SK-N-SH (cell line): ENCODE results near the gene HSPD1. TPM values are rescaled to one million over a fixed set of nuclear protein-coding genes. Genes with fewer than 3 reads are reported as not detected.

Source experiments
- CTCF ChIA-PET: fragments of 300-600, 350-600 bp; formaldehyde crosslinking; extraction: SDS; loops from one replicate; lab custom pipeline; 2021; lab: Yijun Ruan, JAX
- POLR2A ChIA-PET: fragments of 350-600 bp; sonication (Branson Sonifier 250); formaldehyde crosslinking; extraction: SDS; loops from one replicate; lab custom pipeline; 2020; ENCODE audit warnings: antibody characterized with exemption, inconsistent platforms; lab: Yijun Ruan, JAX
- DNase-seq: peaks from one replicate; pipeline ENCODE4 v3.0.0; 2012
- H2AFZ ChIP-seq: fragments of 200-600 bp; sonication (generic); 2 replicates; pipeline ENCODE4 v1.8.1; 2016; ENCODE audit warnings: antibody characterized with exemption, mild to moderate bottlenecking, low read depth
- H3F3A ChIP-seq: fragments of 200-600 bp; sonication (generic); replicated peaks from 2 replicates; pipeline ENCODE3; 2016; ENCODE audit warnings: antibody characterized with exemption, mild to moderate bottlenecking; ENCODE audit not compliant: insufficient read depth
- H3K27ac ChIP-seq, 2 experiments: fragments of 200-500 bp in 1 of 2; fragments of 200-600 bp in 1 of 2; sonication (Bioruptor generic) in 1 of 2; sonication (generic), shearing (Covaris generic) in 1 of 2; 2 replicates each; pipeline versions ENCODE4 v1.5.1 to v1.6.1; 2014 to 2016; ENCODE audit warnings: low read depth in 2 of 2, inconsistent platforms in 1 of 2, low read length in 1 of 2, mild to moderate bottlenecking in 1 of 2, mixed read lengths in 1 of 2
- H3K27me3 ChIP-seq: fragments of 200-600 bp; sonication (generic), shearing (Covaris generic); 2 replicates; pipeline ENCODE4 v1.6.1; 2016; ENCODE audit warnings: mixed run types; ENCODE audit not compliant: insufficient read depth
- H3K36me3 ChIP-seq, 2 experiments: fragments of 200-500 bp in 1 of 2; fragments of 200-600 bp in 1 of 2; sonication (Bioruptor generic) in 1 of 2; sonication (generic) in 1 of 2; replicated peaks in 1 of 2; 2 replicates each; pipeline versions ENCODE3 to v1.5.1; 2014 to 2016; ENCODE audit warnings: low read length in 1 of 2, mild to moderate bottlenecking in 1 of 2; ENCODE audit not compliant: insufficient read depth in 2 of 2, control insufficient read depth in 1 of 2
- H3K4me1 ChIP-seq, 2 experiments: fragments of 200-500 bp in 1 of 2; fragments of 200-600 bp in 1 of 2; sonication (Bioruptor generic) in 1 of 2; sonication (generic), shearing (Covaris generic) in 1 of 2; 2 replicates each; pipeline versions ENCODE4 v1.5.1 to v1.6.1; 2014 to 2016; ENCODE audit warnings: low read depth in 1 of 2, low read length in 1 of 2, mixed run types in 1 of 2; ENCODE audit not compliant: insufficient read depth in 2 of 2, control insufficient read depth in 1 of 2
- H3K4me2 ChIP-seq: fragments of 200-600 bp; sonication (generic), shearing (Covaris generic); 2 replicates; pipeline ENCODE4 v1.6.1; 2017; ENCODE audit warnings: mixed run types
- H3K4me3 ChIP-seq, 2 experiments: fragments of 200-500 bp in 1 of 2; fragments of 200-600 bp in 1 of 2; sonication (Bioruptor generic) in 1 of 2; sonication (generic), shearing (Covaris generic) in 1 of 2; 2 replicates each; pipeline versions ENCODE4 v1.5.1 to v1.8.1; 2014 to 2016; ENCODE audit warnings: low read depth in 2 of 2, inconsistent platforms in 1 of 2, low read length in 1 of 2, mild to moderate bottlenecking in 1 of 2, mixed read lengths in 1 of 2, moderate library complexity in 1 of 2
- H3K79me2 ChIP-seq: fragments of 200-600 bp; sonication (generic); 2 replicates; pipeline ENCODE4 v1.8.1; 2017; ENCODE audit warnings: mild to moderate bottlenecking; ENCODE audit not compliant: insufficient read depth
- H3K9ac ChIP-seq: fragments of 200-600 bp; sonication (generic); 2 replicates; pipeline ENCODE4 v1.6.1; 2017; ENCODE audit warnings: mixed run types
- H3K9me2 ChIP-seq: fragments of 200-600 bp; sonication (generic); 2 replicates; pipeline ENCODE4 v1.6.1; 2017; ENCODE audit warnings: mixed run types
- H3K9me3 ChIP-seq: fragments of 200-600 bp; sonication (generic); 2 replicates; pipeline ENCODE4 v1.6.1; 2017; ENCODE audit warnings: mixed run types, mild to moderate bottlenecking, moderate library complexity
- H4K20me1 ChIP-seq: fragments of 200-600 bp; sonication (generic); 2 replicates; pipeline ENCODE4 v1.6.1; 2017; ENCODE audit warnings: mild to moderate bottlenecking, mixed run types; ENCODE audit not compliant: insufficient read depth
- GATA2 ChIP-seq: sonication (generic); formaldehyde crosslinking; IDR thresholded peaks from 2 replicates; pipeline ENCODE4 v1.5.0; 2020; ENCODE audit warnings: mild to moderate bottlenecking, missing genetic modification reagents
- JUND ChIP-seq: IDR thresholded peaks from 2 replicates; pipeline ENCODE4 v1.4.0; 2012
- MXI1 ChIP-seq: IDR thresholded peaks from 2 replicates; pipeline ENCODE4 v1.6.1; 2012; ENCODE audit warnings: mild to moderate bottlenecking, low read depth, low read length, improper control_type of control experiment
- NRF1 ChIP-seq: IDR thresholded peaks from 2 replicates; pipeline ENCODE4 v1.6.1; 2012; ENCODE audit warnings: low read depth, mild to moderate bottlenecking, low read length
- POLR2AphosphoS5 ChIP-seq: IDR thresholded peaks from 2 replicates; pipeline ENCODE4 v1.6.1; 2012; ENCODE audit warnings: low read depth, low read length
- RCOR1 ChIP-seq: fragments of 150-350 bp; IDR thresholded peaks from 2 replicates; pipeline ENCODE4 v1.6.1; 2017; ENCODE audit warnings: antibody characterized with exemption, low read length
- SIN3A ChIP-seq: IDR thresholded peaks from 2 replicates; pipeline ENCODE4 v1.6.1; 2012; ENCODE audit warnings: low read depth, mild to moderate bottlenecking, low read length, moderate library complexity, borderline replicate concordance
- SMC3 ChIP-seq: IDR thresholded peaks from 2 replicates; pipeline ENCODE4 v1.6.1; 2012; ENCODE audit warnings: low read depth, low read length, improper control_type of control experiment
- TCF12 ChIP-seq: IDR thresholded peaks from 2 replicates; pipeline ENCODE4 v1.4.0; 2012
- TEAD4 ChIP-seq: IDR thresholded peaks from 2 replicates; pipeline ENCODE4 v1.4.0; 2012; ENCODE audit warnings: mild to moderate bottlenecking, borderline replicate concordance; ENCODE audit not compliant: insufficient read depth
- WGBS: methylation state at CpG from one replicate; pipeline ENCODE4 v1.1.6; 2017; ENCODE audit warnings: low lambda C conversion rate; 5-methylcytosine and 5-hydroxymethylcytosine counted together
- polyA plus RNA-seq, 3 experiments: library from polyadenylated mRNA; depleted of rRNA; stranded (reverse); fragments of >200 nt; gene quantifications; 2 replicates each; pipeline ENCODE4 v1.2.3, GENCODE V29; 2012
- TF ChIP-seq, protein P1 (sequence below): IDR thresholded peaks from 2 replicates; pipeline ENCODE4 v1.6.1; 2012; ENCODE audit warnings: mild to moderate bottlenecking, low read depth, low read length, moderate library complexity
- TF ChIP-seq, protein P2 (sequence below): IDR thresholded peaks from 2 replicates; pipeline ENCODE4 v1.4.0; 2012; ENCODE audit warnings: low read depth, borderline replicate concordance
- TF ChIP-seq, protein P3 (sequence below): fragments of 200-600 bp; sonication (generic); IDR thresholded peaks from 2 replicates; pipeline ENCODE4 v1.6.1; 2017; ENCODE audit warnings: antibody characterized with exemption, mild to moderate bottlenecking, moderate library complexity

The HSPD1 gene
- polyA plus RNA-seq, 1 of the 3 experiments (the other 2 are of a cell fraction): 212 TPM

DNA sequence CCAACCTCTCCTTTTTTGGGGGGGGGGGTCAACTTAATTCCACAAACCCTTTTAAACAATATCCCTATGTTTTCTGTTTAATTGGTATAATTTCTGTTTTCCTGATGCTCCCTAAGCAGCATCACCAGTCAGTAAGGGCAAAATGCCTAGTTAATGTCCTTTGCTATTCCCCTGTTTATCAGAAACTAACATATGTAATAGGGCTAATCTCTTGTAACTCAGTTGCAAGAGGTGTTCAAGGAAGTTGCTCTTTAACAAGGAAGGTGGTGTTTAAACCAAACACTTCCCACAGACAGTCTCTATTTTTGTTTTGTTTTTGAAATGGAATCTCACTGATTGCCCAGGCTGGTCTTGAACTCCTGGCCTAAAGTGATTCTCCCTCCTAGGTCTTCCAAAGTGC is 52.8 kb downstream of the HSPD1 start (continued):
- no peak for TF ChIP-seq SMC3
- no peak for TF ChIP-seq TCF12
- TF ChIP-seq GATA2 (CRISPR knock-in tag): no peak
- no peak for TF ChIP-seq TEAD4

DNA sequence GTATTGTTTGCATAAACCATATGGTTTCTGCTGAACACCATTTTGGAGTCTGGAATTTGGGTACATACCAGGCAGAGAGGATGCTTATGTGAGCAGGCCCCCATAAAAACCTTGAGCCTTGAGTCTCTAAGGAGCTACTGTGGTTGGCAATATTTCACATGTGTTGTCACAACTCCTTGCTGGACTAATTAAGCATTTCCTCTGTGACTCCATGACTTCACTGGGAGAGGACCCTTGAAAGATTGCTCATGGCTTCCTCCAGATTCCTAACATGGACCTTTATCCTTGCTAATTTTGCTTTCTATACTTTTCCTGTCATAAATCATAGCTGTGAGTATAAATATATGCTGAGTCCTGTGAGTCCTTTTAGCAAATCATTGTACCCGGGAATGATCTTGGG is 53.9 kb downstream of the HSPD1 start:
- CTCF ChIA-PET: no interaction called here
- Histone ChIP-seq H2AFZ (no peak overlapping the region; the same call in 1 of the 2 replicates), H4K20me1 (no peaks in the 10 kb centered on the region), H3K9ac (no peak overlapping the region), H3K4me2 (no peak overlapping the region), H3F3A (no peaks in the 10 kb centered on the region), H3K9me3 (no peaks in the 10 kb centered on the region), H3K4me3 (no peak overlapping the region), H3K27me3 (no peaks in the 10 kb centered on the region), H3K27ac (no peak overlapping the region), H3K9me2 (no peaks in the 10 kb centered on the region), H3K36me3 (no peaks in the 10 kb centered on the region), H3K79me2 (no peaks in the 10 kb centered on the region), H3K4me1 (no peaks in the 10 kb centered on the region)
- 87% methylated on average over 1 of the region's 1 CpG for WGBS
- TF ChIP-seq RCOR1: no peak
- TF ChIP-seq, protein P1, sequence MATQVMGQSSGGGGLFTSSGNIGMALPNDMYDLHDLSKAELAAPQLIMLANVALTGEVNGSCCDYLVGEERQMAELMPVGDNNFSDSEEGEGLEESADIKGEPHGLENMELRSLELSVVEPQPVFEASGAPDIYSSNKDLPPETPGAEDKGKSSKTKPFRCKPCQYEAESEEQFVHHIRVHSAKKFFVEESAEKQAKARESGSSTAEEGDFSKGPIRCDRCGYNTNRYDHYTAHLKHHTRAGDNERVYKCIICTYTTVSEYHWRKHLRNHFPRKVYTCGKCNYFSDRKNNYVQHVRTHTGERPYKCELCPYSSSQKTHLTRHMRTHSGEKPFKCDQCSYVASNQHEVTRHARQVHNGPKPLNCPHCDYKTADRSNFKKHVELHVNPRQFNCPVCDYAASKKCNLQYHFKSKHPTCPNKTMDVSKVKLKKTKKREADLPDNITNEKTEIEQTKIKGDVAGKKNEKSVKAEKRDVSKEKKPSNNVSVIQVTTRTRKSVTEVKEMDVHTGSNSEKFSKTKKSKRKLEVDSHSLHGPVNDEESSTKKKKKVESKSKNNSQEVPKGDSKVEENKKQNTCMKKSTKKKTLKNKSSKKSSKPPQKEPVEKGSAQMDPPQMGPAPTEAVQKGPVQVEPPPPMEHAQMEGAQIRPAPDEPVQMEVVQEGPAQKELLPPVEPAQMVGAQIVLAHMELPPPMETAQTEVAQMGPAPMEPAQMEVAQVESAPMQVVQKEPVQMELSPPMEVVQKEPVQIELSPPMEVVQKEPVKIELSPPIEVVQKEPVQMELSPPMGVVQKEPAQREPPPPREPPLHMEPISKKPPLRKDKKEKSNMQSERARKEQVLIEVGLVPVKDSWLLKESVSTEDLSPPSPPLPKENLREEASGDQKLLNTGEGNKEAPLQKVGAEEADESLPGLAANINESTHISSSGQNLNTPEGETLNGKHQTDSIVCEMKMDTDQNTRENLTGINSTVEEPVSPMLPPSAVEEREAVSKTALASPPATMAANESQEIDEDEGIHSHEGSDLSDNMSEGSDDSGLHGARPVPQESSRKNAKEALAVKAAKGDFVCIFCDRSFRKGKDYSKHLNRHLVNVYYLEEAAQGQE: no peak
- TF ChIP-seq MXI1: no peak
- TF ChIP-seq JUND: no peak
- TF ChIP-seq POLR2AphosphoS5: no peak
- no peak for TF ChIP-seq SIN3A
- TF ChIP-seq, protein P2, sequence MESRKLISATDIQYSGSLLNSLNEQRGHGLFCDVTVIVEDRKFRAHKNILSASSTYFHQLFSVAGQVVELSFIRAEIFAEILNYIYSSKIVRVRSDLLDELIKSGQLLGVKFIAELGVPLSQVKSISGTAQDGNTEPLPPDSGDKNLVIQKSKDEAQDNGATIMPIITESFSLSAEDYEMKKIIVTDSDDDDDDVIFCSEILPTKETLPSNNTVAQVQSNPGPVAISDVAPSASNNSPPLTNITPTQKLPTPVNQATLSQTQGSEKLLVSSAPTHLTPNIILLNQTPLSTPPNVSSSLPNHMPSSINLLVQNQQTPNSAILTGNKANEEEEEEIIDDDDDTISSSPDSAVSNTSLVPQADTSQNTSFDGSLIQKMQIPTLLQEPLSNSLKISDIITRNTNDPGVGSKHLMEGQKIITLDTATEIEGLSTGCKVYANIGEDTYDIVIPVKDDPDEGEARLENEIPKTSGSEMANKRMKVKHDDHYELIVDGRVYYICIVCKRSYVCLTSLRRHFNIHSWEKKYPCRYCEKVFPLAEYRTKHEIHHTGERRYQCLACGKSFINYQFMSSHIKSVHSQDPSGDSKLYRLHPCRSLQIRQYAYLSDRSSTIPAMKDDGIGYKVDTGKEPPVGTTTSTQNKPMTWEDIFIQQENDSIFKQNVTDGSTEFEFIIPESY: no peak
- TF ChIP-seq, protein P3, sequence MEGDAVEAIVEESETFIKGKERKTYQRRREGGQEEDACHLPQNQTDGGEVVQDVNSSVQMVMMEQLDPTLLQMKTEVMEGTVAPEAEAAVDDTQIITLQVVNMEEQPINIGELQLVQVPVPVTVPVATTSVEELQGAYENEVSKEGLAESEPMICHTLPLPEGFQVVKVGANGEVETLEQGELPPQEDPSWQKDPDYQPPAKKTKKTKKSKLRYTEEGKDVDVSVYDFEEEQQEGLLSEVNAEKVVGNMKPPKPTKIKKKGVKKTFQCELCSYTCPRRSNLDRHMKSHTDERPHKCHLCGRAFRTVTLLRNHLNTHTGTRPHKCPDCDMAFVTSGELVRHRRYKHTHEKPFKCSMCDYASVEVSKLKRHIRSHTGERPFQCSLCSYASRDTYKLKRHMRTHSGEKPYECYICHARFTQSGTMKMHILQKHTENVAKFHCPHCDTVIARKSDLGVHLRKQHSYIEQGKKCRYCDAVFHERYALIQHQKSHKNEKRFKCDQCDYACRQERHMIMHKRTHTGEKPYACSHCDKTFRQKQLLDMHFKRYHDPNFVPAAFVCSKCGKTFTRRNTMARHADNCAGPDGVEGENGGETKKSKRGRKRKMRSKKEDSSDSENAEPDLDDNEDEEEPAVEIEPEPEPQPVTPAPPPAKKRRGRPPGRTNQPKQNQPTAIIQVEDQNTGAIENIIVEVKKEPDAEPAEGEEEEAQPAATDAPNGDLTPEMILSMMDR: no peak
- TF ChIP-seq NRF1: no peak
- no peak for DNase-seq
- POLR2A ChIA-PET: no interaction called here
